ENCODE data around the gene TMEM272. TPM values are rescaled to one million over a fixed set of nuclear protein-coding genes. Genes with fewer than 3 reads are reported as not detected.

The TMEM272 gene
- total and polyA plus RNA-seq, 2 of the 13 experiments (the other 11 are each of a cell fraction or from before 2014, with no cell fraction given) = 0.37 to 0.62 TPM

GRCh38 chr13:51841732-51842131 is 3.2 kb downstream of the TMEM272 start:
- ATAC-seq (no peak), FAIRE-seq (no peak), DNase-seq (ENCODE audit: low spot score) (no peak)
- Histone ChIP-seq H3K27ac (ENCODE audit: extremely low read length, insufficient read depth, low read length) (no peak overlapping the region), H3K9me3 (ENCODE audit: low read length) (no peaks in the 10 kb centered on the region), H3K4me3 (replicated peaks in 1 of 3; ENCODE audit: insufficient read depth in 1 of 3, low read depth in 2 of 3, low read length in 3 of 3) (no peak overlapping the region), H4K20me1 (ENCODE audit: insufficient read depth, low read length) (no peaks in the 10 kb centered on the region), H3K9ac (ENCODE audit: insufficient read depth, low read depth, low read length) (no peak overlapping the region), H3K4me1 (ENCODE audit: insufficient read depth, low read length) (peaks cover 8% of the 10 kb centered on the region), H2AFZ (ENCODE audit: low read length) (no peak overlapping the region), H3K4me2 (ENCODE audit: low read depth, low read length) (no peak overlapping the region), H3K27me3 (ENCODE audit: control insufficient read depth in 1 of 2, insufficient read depth in 2 of 2, low read length in 2 of 2) (no peaks in the 10 kb centered on the region), H3K79me2 (ENCODE audit: insufficient read depth, low read length) (no peaks in the 10 kb centered on the region), H3K36me3 (replicated peaks in 1 of 2; ENCODE audit: control insufficient read depth in 1 of 2, insufficient read depth in 2 of 2, low read length in 2 of 2) (no peaks in the 10 kb centered on the region)
- no TSS peak for BruUV-seq (replicated peaks)
- CTCF ChIA-PET (ENCODE audit: low intra/inter-chr PET ratio, low total read pairs) = no interaction called here
- WGBS (ENCODE audit: low lambda C conversion rate) = 83% methylated on average over 6 of the region's 6 CpGs
- in situ Hi-C loops (cut with HindIII; ENCODE audit: extremely low pct_ligation_motif_present, low pct_unique_long_range_greater_than_20kb) (no loop called here), intact Hi-C loops (cut with micrococcal nuclease; ENCODE audit: unreplicated experiment) (no loop called here)
- POLR2A ChIA-PET = no interaction called here
- TF ChIP-seq CENPX (CRISPR knock-in tag; IDR thresholded peaks at IDR 0.05) (no peak), ISL2 (CRISPR knock-in tag; IDR thresholded peaks at IDR 0.05) (no peak), MEF2D (CRISPR knock-in tag; IDR thresholded peaks at IDR 0.05) (no peak), ZNF350 (CRISPR knock-in tag; IDR thresholded peaks at IDR 0.05; ENCODE audit: borderline replicate concordance, low read depth) (no peak), MLLT10 (CRISPR knock-in tag; IDR thresholded peaks at IDR 0.05) (no peak), PITX1 (CRISPR knock-in tag; IDR thresholded peaks at IDR 0.05) (no peak), ZNF691 (CRISPR knock-in tag; IDR thresholded peaks at IDR 0.05; ENCODE audit: borderline replicate concordance, low read depth) (no peak), FOSL1 (CRISPR knock-in tag; IDR thresholded peaks at IDR 0.05; ENCODE audit: borderline replicate concordance) (no peak), ZNF446 (CRISPR knock-in tag; IDR thresholded peaks at IDR 0.05) (no peak), ZNF777 (CRISPR knock-in tag; IDR thresholded peaks at IDR 0.05) (no peak)
- TF ChIP-seq, protein P1, sequence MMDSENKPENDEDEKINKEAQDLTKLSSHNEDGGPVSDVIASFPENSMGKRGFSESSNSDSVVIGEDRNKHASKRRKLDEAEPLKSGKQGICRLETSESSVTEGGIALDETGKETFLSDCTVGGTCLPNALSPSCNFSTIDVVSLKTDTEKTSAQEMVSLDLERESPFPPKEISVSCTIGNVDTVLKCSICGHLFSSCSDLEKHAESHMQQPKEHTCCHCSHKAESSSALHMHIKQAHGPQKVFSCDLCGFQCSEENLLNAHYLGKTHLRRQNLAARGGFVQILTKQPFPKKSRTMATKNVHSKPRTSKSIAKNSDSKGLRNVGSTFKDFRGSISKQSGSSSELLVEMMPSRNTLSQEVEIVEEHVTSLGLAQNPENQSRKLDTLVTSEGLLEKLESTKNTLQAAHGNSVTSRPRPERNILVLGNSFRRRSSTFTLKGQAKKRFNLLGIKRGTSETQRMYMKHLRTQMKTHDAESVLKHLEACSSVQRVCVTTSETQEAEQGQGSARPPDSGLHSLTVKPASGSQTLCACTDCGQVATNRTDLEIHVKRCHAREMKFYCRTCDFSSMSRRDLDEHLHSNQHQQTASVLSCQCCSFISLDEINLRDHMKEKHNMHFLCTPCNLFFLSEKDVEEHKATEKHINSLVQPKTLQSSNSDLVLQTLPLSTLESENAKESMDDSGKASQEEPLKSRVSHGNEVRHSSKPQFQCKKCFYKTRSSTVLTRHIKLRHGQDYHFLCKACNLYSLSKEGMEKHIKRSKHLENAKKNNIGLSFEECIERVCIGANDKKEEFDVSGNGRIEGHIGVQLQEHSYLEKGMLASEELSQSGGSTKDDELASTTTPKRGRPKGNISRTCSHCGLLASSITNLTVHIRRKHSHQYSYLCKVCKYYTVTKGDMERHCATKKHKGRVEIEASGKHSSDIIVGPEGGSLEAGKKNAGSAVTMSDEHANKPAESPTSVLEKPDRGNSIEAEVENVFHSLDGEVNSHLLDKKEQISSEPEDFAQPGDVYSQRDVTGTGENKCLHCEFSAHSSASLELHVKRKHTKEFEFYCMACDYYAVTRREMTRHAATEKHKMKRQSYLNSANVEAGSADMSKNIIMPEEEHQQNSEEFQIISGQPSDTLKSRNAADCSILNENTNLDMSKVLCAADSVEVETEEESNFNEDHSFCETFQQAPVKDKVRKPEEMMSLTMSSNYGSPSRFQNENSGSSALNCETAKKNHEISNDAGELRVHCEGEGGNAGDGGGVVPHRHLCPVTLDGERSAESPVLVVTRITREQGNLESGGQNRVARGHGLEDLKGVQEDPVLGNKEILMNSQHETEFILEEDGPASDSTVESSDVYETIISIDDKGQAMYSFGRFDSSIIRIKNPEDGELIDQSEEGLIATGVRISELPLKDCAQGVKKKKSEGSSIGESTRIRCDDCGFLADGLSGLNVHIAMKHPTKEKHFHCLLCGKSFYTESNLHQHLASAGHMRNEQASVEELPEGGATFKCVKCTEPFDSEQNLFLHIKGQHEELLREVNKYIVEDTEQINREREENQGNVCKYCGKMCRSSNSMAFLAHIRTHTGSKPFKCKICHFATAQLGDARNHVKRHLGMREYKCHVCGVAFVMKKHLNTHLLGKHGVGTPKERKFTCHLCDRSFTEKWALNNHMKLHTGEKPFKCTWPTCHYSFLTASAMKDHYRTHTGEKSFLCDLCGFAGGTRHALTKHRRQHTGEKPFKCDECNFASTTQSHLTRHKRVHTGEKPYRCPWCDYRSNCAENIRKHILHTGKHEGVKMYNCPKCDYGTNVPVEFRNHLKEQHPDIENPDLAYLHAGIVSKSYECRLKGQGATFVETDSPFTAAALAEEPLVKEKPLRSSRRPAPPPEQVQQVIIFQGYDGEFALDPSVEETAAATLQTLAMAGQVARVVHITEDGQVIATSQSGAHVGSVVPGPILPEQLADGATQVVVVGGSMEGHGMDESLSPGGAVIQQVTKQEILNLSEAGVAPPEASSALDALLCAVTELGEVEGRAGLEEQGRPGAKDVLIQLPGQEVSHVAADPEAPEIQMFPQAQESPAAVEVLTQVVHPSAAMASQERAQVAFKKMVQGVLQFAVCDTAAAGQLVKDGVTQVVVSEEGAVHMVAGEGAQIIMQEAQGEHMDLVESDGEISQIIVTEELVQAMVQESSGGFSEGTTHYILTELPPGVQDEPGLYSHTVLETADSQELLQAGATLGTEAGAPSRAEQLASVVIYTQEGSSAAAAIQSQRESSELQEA (CRISPR knock-in tag; IDR thresholded peaks at IDR 0.05; ENCODE audit: not compliant biosample characterization) = no peak
- TF ChIP-seq, protein P2, sequence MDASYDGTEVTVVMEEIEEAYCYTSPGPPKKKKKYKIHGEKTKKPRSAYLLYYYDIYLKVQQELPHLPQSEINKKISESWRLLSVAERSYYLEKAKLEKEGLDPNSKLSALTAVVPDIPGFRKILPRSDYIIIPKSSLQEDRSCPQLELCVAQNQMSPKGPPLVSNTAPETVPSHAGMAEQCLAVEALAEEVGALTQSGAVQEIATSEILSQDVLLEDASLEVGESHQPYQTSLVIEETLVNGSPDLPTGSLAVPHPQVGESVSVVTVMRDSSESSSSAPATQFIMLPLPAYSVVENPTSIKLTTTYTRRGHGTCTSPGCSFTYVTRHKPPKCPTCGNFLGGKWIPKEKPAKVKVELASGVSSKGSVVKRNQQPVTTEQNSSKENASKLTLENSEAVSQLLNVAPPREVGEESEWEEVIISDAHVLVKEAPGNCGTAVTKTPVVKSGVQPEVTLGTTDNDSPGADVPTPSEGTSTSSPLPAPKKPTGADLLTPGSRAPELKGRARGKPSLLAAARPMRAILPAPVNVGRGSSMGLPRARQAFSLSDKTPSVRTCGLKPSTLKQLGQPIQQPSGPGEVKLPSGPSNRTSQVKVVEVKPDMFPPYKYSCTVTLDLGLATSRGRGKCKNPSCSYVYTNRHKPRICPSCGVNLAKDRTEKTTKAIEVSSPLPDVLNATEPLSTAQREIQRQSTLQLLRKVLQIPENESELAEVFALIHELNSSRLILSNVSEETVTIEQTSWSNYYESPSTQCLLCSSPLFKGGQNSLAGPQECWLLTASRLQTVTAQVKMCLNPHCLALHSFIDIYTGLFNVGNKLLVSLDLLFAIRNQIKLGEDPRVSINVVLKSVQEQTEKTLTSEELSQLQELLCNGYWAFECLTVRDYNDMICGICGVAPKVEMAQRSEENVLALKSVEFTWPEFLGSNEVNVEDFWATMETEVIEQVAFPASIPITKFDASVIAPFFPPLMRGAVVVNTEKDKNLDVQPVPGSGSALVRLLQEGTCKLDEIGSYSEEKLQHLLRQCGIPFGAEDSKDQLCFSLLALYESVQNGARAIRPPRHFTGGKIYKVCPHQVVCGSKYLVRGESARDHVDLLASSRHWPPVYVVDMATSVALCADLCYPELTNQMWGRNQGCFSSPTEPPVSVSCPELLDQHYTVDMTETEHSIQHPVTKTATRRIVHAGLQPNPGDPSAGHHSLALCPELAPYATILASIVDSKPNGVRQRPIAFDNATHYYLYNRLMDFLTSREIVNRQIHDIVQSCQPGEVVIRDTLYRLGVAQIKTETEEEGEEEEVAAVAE (CRISPR knock-in tag; IDR thresholded peaks at IDR 0.05; ENCODE audit: borderline replicate concordance) = no peak

Measured in HepG2 (cell line).